ENCODE data around the gene MUSK.

GRCh38 chr9:110638381-110638954 is 30.1 kb upstream of the MUSK start:
- TF ChIP-seq, protein P1, sequence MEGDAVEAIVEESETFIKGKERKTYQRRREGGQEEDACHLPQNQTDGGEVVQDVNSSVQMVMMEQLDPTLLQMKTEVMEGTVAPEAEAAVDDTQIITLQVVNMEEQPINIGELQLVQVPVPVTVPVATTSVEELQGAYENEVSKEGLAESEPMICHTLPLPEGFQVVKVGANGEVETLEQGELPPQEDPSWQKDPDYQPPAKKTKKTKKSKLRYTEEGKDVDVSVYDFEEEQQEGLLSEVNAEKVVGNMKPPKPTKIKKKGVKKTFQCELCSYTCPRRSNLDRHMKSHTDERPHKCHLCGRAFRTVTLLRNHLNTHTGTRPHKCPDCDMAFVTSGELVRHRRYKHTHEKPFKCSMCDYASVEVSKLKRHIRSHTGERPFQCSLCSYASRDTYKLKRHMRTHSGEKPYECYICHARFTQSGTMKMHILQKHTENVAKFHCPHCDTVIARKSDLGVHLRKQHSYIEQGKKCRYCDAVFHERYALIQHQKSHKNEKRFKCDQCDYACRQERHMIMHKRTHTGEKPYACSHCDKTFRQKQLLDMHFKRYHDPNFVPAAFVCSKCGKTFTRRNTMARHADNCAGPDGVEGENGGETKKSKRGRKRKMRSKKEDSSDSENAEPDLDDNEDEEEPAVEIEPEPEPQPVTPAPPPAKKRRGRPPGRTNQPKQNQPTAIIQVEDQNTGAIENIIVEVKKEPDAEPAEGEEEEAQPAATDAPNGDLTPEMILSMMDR (conservative IDR thresholded peaks at IDR 0.05; ENCODE audit: low read depth, low read length), result peak; percentile 59
- no peak for TF ChIP-seq EZH2phosphoT487 (IDR thresholded peaks at IDR 0.05; ENCODE audit: borderline replicate concordance, low read length)

All from PC-3 (cell line).